IPS-11a (cell line): Measurements from ENCODE around the gene C14orf39.
A peak's percentile ranks its signal among the peaks of the same experiment; 100 is the strongest.

Source experiments
- H3K4me3 ChIP-seq: one replicate; pipeline ENCODE4 v1.5.1; 2013; ENCODE audit warnings: low read depth, low read length, control low read depth

C14orf39 gene, protein sequence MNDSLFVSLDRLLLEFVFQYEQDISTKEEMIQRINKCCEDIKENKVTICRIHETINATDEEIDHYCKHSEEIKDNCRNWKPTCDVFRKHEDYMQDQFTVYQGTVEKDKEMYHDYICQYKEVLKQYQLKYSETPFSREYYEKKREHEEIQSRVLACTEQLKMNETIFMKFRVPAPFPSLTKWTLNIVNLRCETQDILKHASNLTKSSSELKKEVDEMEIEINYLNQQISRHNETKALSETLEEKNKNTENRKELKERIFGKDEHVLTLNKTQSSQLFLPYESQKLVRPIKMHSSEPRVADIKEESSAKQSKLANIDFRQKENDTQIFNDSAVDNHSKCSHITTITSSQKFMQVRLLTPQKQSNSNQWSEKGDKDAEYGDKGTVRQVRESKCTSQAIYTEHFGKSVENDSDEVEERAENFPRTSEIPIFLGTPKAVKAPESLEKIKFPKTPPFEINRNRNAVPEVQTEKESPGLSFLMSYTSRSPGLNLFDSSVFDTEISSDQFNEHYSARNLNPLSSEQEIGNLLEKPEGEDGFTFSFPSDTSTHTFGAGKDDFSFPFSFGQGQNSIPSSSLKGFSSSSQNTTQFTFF

DNA sequence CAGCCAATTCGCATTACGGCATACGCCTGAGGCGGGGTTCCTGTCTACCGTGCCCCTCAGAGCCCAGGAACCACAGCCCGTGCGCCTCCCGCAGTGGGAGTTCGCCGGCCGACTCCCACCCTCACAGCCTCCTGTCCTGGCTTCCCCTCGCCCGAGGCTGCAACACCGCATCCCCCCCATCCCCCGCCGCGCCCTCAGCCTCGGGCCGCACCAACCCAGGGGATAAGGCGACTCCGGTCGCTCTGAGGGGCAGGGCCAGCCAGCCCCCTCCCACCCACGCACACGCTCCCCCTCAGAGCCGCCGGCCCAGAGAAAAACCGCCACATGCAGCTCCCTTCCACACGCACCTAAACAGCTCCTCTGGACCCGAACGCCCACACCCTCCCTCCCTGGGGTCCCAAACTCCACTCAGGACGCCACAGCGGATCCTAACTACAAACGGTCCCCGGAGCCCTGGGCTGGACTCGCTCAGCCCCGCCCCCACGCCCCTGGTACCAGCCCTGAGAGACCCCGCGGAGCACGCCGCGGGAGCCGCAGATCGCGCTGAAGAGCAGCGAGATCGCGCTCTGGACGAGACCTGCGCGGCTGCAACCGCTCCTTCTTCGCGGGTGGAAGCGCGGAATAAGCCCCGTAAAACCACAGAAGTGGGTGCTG, at the start of gene C14orf39:
Gene C14orf39 (minus strand): TSS at position 466 of the 654 bp plus-strand sequence. CDS start 985 bp downstream, outside the sequence.
- peak within 1 kb of the TSS; percentile 47 for H3K4me3 ChIP-seq

DNA sequence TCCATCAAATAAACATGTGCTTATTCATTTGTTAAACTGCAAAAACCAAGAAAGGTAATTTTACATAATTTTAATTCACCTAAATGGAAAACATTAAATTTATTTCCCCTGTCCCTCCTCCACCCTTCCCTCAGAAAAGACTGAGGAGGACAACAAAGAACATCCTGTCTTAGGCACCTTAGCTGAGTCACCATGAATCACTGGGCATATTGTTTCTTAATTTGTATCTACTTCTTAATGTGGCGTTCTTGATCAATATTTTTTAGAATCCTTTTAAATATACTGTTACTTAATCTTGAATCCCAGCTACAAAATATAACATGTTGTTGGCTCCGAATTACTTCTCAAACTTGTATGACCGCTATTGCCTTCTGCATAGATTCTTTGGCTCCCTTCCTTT, 46.6 kb upstream of the C14orf39 start:
- H3K4me3 ChIP-seq: no peak overlapping the region

DNA sequence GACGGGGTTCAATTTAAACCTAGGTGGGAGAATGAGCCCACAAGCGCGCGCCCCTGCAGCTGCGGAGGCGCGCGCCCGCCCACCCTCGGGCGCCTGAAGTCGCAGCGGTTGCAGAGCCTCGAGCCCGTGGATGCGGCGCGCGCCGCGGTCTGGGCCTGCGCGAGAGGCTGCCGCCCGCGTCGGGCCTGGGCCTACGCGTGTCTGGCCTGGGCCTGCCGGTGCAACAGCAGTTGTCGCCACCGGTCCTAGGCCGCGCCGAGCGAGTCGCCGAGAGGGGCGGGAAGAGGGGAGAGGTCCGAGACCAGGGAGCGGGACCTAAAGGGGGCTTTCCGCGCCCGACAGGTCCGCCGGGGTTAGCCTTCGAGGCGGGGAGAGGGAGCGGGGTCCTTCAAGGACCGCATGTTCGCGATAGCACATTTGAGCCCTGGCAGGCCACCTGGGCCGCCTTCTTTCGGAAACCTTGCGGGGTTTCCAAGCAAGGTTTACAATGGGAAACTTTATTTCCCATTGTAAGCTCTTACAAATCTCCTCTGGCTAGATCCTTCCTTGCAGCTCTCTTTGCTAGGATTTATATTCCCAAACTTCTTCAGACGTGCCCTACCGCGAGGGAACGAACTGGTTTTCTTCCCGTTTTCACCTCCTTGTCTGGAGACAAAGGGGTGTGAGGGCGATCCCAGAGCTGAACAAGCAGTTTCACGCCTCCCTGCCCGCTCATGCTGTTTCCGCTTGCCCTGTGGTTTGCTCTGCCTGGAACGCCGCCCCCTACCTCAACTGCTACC, 29.8 kb upstream of the C14orf39 start:
- peak overlapping the region; percentile 35 for H3K4me3 ChIP-seq

DNA sequence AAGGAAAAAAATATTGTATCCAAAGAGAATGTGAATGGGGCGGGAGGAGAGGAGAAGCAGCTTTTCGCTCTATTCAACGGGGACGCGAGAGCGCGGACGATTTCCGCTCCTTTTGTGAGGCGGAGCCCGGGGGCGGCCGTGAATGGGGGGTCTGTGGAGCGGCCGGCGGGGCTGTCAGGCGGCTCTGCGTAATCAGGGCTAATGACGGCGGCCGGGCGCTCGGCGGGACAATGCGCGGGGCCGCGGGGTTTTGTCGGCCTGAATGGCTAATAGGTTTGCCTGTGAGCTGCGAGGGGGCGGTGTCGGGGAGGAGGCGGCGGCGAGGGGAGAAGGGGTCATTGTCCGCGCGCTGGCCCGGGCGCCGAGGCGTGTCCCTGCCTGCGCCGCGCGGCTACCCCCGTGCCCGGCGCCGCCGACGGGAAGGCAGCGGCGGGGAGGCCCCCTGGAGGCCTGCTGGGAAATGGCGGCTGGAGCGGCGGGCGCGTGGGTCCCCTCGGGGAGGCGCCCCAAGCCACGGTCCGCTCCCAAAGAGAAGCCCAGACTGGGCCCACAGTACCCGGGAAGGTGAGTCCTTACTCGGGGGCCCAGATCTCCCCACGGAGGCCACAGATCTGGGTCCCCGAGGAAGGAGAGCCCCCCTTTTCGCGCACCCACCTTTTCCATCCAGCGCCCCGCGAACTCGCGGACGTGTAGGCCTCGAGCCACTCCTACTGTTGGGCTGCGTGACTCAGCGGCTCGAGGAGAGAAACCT, 29.1 kb upstream of the C14orf39 start:
- H3K4me3 ChIP-seq: peak overlapping the region; percentile 35

DNA sequence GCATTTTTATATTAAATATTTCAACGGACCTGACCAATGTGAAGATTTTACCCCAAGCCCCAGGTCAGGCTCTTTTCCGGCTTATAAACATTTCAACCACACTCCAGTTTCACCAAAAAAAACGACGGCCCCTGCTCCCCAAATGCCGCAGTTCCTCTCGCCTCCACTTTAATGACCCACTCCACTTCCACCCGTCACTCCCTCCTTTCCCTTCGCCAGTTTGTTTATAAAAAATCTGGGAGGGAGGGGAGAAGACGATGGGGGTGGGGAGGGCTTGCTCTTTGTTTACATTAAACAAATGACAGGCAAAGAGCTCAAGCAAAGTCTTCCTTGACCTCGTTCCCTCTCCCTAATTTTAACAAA, 28.5 kb upstream of the C14orf39 start:
- H3K4me3 ChIP-seq: peak overlapping the region; percentile 35

DNA sequence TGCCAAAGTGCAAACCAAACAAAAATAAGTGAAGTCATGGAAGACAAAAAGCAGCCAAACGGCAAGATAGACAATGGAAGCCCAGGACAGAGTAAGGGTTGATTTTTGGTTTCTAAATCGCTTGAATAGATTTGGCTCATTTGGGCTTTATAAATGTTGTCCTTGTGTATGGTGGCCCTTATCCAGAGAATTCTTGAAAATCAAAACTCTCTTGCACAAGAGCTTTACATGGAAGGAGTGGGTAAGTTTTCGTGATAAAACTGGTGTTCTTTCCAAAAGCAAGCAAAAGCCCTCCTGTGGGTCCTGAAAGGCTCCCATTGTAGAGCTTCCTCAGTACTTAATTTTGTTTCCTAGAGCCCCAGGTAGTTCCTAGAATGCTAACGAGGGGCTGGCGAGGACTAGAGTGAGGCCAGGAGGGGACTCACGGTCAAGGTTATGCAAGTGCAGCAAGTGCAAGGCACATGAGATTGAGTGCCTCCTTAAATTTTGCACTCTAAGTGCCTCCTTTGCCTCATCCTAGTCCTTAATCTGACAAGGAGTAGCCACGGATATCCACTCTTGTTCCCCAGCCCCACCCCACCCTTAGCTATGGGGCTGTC, 27.2 kb upstream of the C14orf39 start:
- no peak overlapping the region for H3K4me3 ChIP-seq

DNA sequence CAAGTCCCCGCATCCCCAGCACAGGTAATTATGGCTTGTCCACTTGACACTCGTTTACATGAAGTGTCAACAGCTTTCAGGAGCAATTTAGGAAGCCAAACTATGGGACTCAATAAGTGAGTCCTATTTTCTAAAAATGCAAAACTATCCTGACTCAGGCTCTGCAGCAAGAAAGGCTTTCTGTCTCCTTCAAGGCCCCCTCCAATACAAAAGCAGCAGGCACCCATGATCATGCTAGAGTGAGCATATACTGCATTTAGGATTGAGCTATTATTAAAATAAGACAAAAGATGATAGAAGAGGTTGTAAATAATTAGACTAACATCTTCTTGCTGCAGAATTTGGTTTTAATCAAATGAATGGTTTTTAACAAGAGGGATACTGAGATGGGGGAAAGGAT, 26.3 kb upstream of the C14orf39 start:
- no peak overlapping the region for H3K4me3 ChIP-seq

DNA sequence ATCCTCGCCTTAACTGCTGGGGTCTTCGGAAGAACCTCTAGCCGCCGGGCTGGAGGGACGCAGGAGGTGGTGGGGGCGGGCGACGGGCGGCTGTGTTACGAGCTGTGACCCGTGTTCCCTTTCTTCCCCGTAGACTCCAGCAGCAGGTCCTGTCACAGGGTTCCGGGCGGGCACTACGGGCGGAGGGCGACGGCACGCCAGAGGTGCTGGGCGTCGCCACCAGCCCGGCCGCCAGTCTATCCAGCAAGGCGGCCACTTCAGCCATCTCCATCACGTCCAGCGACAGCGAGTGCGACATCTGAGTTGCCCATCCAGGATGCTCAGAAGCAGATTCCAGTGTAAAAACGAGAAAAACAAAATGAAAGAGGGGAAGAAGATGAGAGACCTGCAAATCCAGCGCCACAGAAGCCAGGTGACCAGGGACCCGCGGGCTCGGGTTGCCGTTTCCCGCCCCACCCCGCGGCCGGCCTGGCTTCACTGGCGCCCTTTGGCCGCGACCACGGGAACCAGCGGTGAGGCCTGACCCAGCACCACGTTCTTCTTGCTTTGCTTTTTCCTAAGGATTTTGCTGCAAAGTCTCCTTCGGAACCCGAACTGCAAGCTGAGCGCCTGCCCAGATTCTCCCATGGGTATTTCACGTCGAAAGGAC, 25.2 kb upstream of the C14orf39 start:
- H3K4me3 ChIP-seq: no peak overlapping the region

DNA sequence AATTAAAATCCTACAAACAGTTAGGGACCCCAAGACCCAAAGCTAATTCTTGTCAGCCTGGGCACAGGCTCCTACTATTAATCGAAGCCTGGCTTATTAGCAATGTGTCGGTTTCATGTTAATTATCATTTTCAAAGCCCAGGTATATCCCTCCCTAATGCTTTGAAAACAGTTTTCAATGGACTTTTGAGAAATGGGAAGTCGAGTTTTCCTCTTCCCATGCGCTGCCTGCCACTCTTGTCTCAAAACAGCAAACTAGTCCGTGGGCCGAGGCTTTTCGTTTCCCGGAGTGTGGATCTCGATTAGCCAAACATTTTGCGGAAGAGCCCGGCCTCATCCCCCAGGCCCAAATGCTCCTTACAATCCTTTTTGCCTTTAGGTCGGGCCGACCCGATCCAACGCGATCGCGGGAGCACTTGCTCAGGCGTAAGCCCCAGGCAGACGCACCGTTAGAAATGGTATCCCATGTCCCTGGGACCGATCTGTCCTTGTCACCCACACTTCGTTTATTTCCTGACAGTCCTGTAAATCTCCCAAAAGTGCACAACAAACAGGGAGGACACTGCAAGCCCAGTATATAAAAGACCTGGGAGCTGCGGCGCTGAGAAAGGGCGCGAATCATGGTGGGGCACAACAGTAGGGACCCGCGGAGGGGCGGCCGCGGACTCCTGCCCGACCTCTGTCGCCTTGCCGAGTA, 24.5 kb upstream of the C14orf39 start:
- H3K4me3 ChIP-seq: no peak overlapping the region

DNA sequence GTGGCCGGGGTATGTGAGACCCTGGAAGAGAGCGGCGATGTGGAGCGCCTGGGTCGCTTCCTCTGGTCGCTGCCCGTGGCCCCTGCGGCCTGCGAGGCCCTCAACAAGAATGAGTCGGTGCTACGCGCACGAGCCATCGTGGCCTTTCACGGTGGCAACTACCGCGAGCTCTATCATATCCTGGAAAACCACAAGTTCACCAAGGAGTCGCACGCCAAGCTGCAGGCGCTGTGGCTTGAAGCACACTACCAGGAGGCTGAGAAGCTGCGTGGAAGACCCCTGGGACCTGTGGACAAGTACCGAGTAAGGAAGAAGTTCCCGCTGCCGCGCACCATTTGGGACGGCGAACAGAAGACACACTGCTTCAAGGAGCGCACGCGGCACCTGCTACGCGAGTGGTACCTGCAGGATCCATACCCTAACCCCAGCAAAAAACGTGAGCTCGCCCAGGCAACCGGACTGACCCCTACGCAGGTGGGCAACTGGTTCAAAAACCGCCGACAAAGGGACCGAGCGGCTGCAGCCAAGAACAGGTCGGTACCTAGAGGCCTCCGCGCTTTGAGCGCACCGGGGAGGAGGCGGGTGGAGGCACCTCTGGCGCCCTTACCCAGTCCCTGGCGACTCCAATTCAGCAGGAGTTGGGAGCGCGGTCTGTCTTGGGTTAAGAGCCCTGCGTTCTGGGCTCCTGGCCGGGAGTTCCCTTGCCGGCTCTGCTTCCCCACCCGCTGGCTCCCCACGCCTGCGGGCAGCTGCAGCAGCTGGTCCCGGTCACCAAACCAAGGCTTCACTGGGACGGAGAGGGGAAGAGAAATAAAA, 23.8 kb upstream of the C14orf39 start:
- peak overlapping the region; percentile 36 for H3K4me3 ChIP-seq

DNA sequence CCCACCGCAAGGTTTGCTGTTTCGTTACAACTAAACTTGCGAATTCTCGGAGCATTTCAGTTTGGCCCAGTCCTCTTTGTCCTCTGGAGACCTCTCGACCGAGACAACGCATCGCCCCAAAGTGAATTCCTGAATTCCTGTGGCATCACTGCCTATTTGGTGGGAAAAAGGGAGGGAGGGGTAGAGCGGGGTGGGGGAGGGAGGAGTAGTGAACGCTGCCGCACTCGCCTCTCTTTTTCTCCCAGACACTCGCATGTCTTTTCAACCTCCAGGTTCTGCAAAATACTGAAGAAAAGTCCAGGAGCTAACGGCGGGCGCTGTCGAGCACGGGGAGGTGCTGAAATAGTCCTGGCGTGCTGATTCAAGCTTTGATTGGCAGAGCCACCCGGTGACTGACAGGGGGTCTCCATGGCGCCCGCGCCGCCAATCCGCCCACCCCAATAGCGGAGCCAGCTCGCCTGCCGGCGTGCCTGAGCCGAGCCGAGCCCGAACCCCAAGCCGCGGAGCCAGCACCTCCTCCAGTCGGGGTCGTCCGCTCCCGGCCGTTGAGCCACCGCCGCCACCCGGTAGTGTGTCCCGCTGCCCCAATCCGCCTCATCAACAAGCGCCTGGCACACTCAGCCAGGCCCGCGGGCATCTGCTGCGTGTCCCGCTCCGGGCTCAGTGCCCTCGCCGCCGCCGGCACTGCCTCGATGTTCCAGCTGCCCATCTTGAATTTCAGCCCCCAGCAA, 23.0 kb upstream of the C14orf39 start, which contains the start of gene SIX6:
Gene SIX6 (plus strand): TSS at position 440 of the 731 bp plus-strand sequence. CDS start 253 bp downstream, at position 693.
- H3K4me3 ChIP-seq: peak within 1 kb of the TSS; percentile 36

DNA sequence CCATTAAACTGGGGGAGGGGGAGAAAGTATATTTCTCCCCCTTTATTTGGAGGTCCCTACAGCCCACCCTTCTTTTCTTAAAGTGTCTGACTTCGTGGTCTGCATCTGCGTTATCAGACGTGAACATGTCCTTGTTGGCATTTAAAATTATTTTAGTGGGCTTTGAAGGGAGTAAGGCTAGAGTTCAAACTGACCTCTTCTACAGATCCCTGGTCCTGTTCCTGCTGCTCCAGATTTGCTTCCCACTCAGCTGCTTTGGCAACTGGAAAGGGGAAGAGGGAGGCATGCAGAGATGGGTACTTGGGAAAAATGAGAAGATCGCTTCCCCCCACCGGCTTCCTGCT, 22.5 kb upstream of the C14orf39 start:
- no peak overlapping the region for H3K4me3 ChIP-seq

DNA sequence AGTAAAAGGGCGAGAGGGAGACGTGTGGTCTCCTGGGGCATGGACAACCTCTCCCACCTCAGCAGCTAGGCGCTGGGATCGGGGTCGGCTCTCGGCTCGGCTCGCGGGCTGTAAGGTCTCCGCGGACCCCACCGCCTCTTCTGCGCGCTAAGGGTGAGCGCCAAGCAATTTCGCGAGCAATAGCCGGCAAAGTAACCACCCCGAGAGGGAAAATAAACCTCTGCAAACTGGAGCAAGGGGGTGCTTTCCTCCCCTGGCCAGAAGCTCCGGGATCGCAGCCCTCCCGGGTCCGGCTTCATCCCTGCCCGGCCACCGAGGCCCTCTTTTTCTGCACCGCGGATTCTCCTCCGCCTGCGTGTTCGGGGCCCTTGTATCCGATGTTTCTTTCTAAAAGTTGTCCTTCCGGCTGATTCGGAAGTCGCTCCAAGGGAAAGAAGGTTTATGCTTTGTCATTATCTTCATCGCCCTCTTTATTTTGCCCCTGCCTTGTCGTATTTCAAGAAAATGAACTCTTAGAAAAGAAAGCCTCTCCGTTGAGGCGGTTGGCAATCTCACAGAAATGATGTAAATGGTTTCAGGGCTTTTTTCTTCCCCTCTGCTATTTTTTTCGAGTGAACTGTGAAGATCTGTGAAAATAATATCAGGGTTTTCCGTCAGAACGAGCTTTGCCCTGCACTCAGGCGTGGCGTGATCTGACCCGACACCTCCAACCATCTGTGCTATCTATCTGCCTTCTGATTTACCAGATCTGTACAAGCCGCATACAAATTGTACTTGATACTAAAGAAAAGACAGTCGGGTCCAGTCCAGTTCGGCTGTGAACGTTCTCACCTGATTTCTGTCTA, 21.3 kb upstream of the C14orf39 start:
- H3K4me3 ChIP-seq: peak overlapping the region; percentile 9

DNA sequence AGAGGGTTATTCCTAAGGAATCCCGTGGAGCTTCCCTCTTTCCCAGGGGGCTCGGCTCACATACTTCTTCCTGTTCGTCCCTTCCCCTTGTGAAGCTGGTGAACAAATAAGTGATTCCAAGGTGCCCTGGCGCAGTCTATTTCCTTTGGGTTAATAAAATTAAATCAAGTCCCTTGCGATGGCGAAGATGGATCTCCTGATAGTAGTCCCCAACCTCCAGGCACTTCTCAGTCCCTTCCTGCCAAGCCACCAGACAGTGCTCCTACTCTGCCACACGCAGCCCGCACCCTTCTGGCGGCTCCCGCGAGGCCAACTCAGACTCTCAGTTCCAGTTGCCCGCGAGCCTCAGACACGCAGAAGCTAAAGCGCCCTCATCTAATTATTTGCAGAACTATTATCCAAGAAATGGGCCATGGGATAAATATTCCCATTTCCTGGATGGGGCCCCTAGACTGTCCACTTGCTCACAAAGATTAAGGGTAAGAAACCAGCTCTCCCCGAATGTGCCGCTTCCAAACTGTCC, 20.7 kb upstream of the C14orf39 start:
- H3K4me3 ChIP-seq: no peak overlapping the region

DNA sequence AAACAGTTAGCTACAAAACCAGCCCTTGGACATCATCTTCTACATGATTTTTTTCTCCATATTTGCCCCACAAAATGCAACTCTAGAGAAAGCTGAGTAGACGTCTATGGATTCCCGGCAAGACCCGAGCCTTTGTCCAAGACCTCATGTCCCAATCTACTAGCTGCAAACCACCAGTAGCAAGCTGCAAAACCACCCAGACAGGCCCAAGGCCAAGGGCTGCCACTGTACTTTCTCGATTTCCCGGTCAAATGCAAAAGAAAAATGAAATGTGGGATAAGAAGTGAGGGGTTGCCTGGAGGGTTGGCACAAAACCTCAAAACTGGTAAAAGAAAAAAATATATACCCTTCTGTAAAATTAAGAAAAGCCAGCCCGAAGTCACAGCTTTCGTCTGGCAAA, 20.1 kb upstream of the C14orf39 start:
- no peak overlapping the region for H3K4me3 ChIP-seq

DNA sequence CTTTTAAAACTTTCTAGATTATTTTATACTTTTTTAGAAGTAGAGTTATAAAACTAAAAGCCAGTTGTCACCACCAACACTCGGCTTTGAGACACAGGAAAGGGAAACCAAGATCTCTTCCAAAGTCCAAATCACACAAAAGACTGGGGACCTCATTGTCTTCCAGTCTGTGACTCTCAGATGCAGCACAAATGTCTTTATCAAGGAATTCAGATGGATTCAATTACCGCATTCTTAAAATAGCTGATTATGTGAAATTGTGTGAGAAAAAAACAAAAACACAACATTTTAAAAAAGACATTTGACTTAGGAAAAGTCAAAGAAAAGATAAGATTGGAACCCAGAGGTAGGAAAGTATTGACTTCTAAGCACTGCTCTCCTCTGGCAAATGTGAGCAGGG, 19.6 kb upstream of the C14orf39 start:
- H3K4me3 ChIP-seq: no peak overlapping the region
